Fibroblast of skin of left biceps (primary cell): Measurements from ENCODE around the gene FXYD7.
"Not testable (repeated sequence)": the region's sequence is repeated elsewhere in the genome, so short reads cannot be mapped to it uniquely, and the experiment has no call there.

Experiments used
- DNase-seq, 2 experiments: peaks; one replicate each; pipeline ENCODE4 v3.0.0-alpha.2; 2013; ENCODE audit warnings: low read depth in 2 of 2

FXYD7 gene, protein sequence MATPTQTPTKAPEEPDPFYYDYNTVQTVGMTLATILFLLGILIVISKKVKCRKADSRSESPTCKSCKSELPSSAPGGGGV

DNA sequence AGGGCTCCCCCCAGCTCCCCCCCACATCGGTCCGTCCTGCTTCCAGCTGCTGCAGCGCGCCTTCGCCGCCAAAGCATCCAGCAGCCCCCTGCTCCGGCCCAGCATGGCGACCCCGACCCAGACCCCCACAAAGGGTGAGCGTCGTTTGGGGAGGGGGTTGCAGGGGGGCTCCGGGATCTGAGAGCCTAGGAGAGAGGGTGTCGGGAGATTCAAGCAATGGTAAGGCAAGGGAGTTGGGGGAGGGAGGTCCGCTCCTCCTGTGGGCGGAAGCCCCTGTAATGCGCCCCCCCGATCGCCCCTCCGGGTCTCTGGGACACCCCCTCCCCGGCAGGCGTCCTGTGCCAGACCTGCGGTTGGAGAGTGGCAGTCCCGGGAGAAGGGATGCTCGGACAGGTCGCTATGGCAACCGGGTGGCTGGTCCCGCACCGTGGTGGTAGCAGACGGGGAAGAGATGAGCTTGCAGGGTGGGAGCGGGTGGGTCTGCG, at the start of gene FXYD7:
TSS of gene FXYD7 (plus strand) at position 25 of the 485 bp plus-strand sequence. CDS start at position 104, 79 bp downstream.
- no peak for DNase-seq

DNA sequence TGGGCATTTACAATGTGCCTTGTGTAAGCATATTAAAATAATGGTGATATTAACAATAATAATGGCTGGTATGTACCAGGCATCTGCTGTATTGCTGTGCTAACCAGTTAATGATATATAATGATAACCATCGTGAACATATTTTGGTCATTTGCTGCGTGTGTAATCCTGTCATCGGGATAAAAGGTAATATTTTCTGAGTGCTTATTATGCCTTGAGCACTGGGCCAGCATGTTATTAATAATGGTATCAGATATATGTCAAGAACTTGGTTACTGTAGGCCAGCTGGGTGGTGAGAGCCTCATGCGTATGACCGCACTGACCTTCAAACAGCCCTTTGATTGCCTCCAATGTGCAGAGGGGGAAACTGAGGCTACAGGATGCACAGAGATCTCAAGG, 49.6 kb upstream of the FXYD7 start:
- DNase-seq, result no peak

DNA sequence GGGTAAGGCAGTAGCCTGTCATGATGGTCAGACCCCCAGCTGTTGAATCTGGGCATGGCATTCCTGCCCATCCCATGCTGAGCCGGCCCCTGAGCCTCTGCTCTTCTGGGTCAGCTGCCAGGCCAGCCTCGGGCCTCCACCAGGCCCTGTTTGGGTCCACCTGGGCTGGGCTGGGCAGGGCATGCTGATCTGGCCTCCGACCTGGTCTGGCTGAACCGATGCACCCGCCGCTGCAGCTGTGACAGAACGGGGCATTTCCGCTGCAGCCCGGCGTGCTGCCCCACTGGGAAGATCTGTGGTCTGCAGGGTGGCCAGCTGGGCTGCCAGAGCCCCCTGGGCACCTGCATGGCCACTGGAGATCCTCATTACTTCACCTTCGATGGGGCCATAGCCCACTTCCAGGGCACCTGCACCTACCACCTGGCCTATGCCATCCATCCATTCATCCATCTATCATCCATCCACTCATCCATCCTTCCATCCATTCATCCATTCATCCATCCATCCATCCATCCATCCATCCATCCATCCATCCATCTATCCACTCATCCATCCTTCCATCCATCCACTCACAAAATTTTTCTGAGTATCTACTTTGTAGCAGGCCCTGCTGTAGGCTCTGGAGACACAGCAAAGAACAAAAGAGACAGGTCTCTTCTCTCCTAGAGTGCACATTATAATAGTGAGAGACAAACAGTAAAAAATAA, 49.0 kb upstream of the FXYD7 start:
- DNase-seq, result no peak

DNA sequence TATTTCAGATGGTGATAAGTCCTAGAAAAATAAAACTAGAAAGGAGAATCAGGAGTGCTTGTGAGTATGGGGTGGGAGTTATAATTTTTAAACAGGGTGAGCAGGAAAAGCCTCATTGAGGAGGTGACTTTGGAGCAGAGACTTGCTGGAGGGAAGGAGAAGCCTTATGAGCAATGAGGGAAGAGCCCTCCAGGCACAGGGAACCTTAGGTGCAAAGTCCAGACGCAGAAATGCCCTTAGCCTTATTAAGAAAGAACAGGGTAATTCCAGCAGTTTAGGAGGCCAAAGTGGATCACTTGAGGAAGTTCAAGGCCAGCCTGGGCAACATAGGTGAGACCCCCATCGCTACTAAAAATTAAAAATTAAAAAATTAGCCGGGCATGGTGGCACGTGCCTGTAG, 48.4 kb upstream of the FXYD7 start:
- DNase-seq, result no peak

DNA sequence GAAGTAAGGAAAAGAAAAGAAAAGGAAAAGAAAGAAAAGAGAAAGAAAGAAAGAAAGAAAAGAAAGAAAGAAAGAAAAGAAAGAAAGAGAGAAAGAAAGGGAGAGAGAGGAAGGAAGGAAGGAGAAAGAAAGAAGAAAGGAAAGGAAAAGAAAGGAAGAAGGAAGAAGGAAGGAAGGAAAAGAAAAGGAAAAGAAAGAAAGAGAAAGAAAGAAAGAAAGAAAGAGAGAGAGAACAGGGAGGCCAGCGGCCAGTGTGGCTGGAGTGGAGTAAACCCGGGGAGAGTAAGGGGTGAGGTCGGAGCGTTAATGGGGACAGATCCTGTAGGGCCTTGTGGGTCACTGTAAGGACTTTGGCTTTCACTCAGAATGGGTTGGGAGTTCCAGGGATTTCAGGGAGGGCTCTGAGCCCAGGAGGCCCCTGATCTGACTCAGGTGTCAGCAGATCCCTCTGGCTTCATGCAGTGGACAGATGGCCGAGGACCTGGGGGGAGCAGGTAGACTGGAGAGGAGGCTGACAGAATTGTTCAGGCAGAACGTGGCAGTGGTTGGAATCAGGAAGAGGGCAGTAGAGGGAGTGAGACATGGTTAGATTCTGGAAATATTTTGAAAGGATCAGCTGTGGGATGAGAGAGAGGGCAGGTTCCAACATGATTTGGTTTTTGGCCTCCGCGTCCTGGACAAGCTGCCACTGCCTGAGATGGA, 47.2 kb upstream of the FXYD7 start:
- no peak for DNase-seq

DNA sequence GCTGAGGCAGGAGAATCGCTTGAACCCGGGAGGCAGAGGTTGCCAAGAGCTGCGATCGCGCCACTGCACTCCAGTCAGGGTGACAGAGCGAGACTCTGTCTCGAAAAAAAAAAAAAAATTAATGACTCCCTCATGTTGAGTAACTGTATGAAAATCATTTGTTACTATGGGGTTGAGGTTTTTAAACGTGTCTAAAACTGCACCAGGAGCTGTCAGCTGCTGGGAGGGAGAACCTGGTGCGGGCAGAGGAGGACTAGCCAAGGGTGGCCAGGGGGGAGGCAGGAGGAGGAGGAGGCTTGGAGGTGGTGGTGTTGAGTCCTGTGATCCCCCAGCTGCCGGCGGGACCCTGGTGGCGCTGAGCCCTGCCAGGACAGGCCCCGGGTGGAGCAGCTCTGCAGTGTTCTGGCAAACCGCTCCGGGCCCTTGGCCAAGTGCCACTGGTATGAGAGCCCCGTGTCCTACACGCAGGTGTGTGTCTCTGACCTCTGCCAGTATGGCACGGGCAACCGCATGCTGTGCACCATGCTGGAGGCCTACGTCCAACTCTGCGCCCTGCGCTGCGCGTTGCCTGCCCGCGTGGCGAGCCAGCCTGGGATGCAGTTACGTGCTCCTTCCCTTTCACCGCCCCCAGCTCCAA, 44.5 kb upstream of the FXYD7 start:
- DNase-seq, result no peak

DNA sequence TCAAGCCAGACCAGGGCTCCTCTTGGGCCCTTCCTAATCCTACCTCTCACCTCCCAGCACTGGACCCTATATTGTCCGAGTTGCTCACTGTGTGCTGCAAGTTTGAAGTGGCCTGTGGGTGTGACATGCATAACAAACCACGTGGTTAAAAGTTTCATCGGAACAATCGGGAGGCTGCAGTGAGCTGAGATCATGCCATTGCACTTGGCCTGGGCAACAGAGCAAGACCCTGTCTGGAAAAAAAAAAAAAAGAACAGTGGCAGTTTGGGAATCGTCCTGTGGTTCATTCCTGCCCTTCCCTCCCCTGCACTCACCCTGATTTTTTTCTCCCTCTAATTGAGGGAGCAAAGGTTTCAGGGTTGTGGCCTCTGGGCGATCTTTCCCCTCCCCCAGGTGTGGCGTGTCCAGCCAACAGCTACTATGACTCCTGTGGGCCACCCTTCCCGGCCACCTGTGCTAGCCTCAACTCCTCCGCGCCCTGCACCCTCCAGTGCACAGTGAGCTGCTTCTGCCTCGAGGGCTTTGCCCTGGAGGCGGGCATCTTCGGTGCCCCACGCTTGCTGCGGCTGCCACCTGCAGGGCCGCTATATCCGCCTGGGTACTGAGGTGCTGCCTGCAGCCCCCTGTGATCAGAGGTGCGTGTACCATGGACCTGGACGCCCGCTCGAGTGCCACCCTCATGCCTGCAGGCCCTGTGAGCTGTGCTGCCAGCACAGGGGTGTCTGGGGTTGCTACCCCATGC, 43.7 kb upstream of the FXYD7 start:
- DNase-seq, result no peak

DNA sequence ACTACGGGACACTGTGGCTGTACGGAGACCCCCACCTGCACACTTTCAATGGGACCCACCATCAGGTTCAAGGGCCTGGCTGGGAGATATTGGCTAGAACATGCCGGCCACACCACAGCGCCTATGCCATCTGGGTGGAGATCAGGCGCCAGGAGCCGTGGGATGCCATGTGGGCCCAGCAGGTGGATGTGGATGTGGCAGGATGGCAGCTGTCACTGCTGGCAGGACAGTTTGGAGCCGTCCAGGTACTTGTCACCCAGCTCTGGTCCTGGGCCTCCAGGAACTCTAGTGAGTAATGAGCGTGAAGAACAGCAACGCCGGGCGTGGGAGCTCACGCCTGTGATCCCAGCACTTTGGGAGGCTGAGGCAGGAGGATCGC, 43.2 kb upstream of the FXYD7 start:
- no peak for DNase-seq

DNA sequence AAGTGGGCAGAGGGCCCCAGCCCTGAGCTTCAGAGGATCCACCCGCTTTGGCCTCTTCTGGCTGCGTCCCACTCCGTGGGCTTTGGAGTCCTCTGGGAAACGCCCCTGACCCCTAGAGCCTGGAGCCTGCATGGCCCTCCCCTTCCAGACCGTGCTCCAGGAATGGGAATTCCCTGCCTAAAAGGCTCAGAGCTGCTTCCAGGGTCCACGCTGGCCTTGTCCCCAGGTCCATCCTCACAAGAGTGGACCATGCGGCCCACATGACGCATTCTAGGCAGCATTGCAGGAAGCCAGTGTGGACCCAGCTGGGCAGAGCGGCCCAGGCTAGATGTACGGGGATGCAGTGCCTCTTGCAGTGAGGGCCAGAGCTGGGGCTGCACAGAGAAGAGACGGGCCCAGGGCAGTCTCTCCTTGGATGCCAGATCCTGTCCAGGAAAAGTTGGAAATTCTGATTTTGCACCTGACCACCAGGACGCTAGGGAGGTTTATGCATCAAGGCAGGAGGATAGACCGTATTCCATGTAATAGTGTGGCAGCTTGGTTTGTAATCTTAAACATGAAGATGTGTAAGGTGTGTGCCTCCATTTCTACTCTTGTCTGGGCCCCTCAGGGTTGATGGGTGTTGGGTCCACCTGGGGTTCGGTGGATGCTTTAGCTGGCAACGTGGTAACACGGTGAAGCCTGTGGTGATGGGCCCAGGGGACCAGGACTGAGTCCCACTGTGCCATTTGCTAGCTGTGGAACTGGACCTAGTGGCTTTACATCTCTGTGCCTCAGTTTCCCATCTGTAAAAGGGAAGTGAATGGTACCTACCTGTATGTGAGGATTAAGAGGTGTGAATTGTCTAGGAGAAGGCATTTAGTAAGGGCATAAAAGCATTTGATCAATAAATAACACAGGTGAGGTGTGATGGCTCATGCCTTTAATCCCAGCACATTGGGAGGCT, 42.2 kb upstream of the FXYD7 start:
- DNase-seq, result no peak

DNA sequence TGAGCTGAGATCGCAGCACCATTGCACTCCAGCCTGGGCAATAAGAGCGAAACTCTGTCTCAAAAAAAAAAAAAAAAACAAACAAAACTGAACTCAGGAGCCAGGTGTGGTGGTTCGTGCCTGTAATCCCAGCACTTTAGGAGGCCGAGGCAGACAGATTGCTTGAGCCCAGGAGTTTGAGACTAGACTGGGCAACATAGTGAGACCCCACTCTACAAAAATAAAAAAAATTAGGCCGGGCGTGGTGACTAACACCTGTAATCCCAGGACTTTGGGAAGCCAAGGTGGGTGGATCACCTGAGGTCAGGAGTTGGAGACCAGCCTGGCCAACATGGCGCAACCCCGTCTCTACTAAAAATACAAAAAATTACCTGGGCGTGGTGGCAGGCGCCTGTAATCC, 41.1 kb upstream of the FXYD7 start:
- not testable (repeated sequence) for DNase-seq

DNA sequence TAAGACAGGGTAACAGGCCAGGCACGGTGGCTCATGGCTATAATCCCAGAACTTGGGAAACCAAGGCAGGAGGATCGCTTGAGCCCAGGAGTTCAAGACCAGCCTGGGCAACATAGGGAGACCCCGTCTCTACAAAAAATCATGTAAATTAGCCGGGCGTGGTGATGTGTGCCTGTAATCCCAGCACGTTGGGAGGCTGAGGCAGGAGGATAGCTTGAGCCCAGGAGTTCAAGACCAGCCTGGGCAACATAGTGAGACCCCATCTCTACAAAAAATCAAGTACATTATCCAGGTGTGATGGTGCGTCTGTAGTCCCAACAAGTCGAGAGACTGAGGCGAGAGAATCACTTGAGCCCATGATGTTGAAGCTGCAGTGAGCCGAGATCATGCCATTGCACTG, 39.4 kb upstream of the FXYD7 start:
- DNase-seq, result not testable (repeated sequence)

DNA sequence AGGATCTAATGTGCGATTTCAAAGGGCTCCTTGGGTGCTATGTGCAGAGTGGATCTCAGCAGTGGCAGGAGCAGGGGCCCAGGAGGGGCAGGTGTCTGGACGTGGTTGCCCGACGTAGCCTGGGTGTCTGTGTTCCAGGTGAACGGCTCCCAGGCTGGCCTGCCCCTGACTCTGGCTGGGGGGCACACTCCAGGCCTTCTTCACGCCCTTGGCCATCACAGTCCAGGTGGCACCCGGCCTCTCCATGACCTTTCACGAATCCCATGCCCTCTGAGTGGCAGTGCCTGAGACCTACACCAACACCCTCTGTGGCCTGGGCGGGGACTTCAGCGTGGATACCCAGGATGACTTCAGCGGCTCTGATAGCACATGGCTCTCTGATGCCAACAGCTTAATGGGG, 38.7 kb upstream of the FXYD7 start:
- no peak for DNase-seq

DNA sequence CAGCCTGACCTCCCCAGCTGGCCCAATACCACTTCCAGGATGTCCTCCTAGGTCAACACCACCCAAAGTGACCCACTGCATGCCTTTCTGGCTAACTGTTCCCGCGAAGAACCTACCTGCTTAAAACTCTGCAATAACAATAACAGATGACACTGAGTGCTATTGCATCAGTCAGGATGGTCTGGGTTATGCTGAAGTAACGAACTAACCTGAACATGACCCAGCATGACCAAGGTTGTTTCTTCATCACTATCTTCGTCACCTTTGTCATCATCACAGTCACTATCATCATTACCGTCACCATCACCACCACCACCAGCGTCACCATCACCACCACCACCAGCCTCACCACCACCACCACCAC, 38.0 kb upstream of the FXYD7 start:
- DNase-seq, result no peak

DNA sequence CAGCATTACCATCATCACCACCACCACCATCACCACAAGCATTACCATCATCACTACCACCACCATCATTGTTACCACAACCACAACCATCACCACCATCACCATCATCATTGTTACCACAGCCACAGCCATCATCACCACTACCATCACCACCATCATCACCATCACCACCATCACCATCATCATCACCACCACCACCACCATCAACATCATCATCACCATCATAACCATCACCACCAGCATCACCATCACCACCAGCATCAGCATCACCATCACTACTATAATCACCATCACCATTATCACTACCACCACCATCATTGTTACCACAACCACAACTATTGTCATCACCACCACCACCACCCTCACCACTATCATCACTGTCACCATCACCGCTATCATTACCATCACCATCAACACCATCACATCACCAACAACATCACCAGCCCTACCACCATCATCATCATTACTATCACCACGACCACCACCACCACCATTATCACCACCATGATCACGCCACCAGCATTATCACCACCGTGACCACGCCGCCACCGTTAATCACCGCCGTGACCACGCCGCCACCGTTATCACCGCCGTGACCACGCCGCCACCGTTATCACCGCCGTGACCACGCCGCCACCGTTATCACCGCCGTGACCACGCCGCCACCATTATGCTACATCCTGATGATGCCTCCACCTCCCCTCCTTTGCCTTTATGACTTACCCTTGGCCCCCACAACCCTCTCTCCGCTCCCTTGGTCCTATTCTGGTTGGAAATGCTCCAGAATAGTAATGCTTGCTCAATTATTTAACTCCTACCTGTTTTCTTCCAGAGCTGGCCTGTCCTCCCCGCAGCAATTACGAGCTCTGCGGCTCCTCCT, 37.4 kb upstream of the FXYD7 start:
- DNase-seq, result no peak

DNA sequence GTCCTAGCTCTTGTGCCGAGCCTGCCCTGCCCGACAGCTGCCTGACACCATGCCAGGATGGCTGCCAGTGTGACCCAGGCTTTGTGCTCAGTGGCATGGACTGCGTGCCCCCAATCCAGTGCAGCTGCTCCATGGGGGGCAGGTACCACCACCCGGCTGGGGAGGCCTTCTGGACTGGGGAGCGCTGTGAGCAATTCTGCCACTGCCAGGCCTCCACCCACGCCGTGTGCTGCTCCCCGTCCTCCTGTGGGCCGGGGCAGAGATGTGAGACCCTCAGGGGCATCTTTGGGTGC, 36.8 kb upstream of the FXYD7 start:
- DNase-seq, result no peak

DNA sequence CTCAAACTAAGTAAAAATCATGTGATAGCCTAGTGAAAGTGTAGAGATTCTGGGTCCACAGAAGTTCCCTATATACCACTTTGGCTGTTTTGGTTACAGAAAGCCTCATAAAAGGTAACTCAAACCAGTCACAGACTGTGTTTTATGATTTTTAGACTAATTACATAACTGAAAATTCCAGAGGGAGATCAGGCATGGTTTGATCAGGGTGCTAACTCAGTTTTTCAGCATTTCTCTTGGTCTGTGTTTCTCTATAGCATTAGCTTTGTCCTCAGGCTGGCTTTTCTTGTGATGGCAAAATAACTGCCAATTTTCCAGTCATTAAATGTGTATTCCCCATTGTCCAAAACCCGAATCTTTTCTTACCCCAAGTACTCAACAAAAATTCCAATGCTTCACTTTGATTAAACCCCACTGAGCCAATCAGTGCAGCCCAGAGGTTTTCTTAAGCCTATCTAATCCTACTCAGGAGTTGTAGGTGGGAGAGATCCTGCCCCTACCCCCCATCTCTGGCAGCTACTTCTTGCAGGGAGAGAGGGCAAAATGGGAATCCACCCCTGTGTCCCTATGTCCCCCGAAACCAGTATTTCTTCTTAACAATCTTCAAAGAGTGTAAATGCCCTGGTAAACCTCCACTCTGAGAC, 36.0 kb upstream of the FXYD7 start:
- DNase-seq, result no peak

DNA sequence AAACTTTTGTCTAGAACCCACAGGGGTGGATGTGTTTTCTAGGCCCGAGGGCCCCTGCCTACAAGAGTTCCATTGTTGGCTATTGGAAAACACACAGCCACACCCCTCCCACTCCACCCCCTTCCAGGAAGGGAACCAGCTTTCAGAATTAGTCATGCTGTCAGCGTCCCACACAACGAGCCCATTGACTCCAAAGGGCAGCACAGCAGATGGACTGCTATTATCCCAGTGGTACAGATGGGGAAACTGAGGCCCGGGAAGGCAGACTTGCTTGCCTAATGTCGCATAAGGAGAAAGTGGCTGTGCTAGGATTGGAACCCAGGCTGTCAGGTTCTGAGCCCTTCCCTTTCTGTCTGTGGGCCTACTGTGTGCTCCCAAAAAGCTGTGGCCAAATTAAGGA, 35.5 kb upstream of the FXYD7 start:
- no peak for DNase-seq

DNA sequence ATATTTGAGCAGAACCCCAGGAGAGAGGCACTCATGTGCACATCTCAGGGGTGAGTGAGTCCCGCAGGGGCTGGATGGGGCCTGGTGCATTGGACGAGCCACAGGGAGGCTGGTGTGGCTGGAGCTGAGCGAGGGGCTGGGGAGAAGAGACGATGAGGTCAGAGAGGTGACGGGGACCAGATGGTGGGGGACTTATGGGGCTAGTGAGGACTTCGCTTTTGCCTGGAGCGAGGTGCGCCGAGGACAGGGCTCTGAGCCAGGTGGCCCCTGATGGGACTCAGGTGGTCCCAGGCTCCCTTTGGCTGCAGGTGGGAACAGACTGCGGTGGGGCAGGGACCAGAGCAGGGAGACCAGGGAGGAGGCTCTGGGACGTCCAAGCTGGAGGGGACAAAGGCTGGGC, 34.3 kb upstream of the FXYD7 start:
- DNase-seq, result no peak

DNA sequence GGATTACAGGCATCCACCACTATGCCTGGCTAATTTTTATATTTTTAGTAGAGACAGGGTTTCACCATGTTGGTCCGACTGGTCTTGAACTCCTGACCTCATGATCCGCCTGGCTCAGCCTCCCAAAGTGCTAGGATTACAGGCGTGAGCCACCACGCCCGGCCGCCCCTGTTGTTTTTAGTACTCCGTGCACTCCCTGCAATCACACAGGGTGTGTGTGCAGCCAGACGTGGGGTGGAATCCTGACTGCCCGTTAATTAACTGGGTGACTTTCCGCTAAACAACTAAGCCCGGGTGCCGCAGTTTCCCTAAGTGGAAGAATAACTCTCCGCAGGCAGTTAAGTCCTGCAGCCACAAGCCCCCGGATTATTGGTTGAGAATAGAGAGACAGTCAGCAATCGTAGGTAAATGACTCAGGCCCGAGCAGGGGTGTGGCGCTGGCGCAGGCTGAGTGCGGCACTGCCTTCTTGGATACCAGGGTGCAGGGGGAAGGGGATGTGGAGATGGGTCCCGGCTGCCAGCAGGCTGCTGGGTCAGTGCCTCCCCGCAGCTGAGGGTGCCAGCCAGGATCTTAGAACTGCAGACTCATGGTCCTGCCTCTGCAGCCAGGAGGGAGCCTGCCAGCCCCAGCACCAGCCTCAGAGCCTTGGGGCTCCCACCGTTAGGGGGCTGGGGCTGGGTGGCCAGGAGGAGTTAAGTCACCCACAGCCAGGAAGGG, 33.5 kb upstream of the FXYD7 start:
- DNase-seq, result no peak
